GM12878 (cell line): ENCODE results near the gene ZNF775.

ENCODE experiments used
- ELK1 ChIP-seq: IDR thresholded peaks from 2 replicates; pipeline ENCODE4 v1.6.1; 2012; ENCODE audit warnings: low read depth, low read length, improper control_type of control experiment
- EZH2 ChIP-seq: IDR thresholded peaks from 2 replicates; pipeline ENCODE4 v1.6.1; 2012; ENCODE audit warnings: low read depth, mild to moderate bottlenecking, control low read depth, inconsistent platforms, low read length, borderline replicate concordance; ENCODE audit not compliant: control insufficient read depth

GRCh38 chr7:150336746-150337145, 42.4 kb upstream of the ZNF775 start:
- no peak for TF ChIP-seq ELK1
- TF ChIP-seq EZH2: no peak
